NCI-H2196 treated with DMSO at 0.1 percent for 48 hours (cell line): ENCODE data around the gene KRT32.

ENCODE experiments used
- DNase-seq: peaks from one replicate; lab custom pipeline; 2025; ENCODE audit not compliant: unreplicated experiment; lab: John Stamatoyannopoulos, UW

KRT32 gene

GRCh38 chr17:41492771-41493170, 25.6 kb upstream of the KRT32 start:
- peak; percentile 12 for DNase-seq

GRCh38 chr17:41492351-41492750, 25.2 kb upstream of the KRT32 start:
- DNase-seq = no peak

GRCh38 chr17:41491476-41491875, 24.3 kb upstream of the KRT32 start:
- no peak for DNase-seq

- no peak for DNase-seq
These were observed 23.1 kb upstream of the KRT32 start for GRCh38 chr17:41490000-41490990.

GRCh38 chr17:41489531-41489930, 22.3 kb upstream of the KRT32 start, which contains the start of gene KRT36:
Gene KRT36 (minus strand): TSS chr17:41489910. CDS start chr17:41489864, 46 bp downstream.
- DNase-seq = no peak

GRCh38 chr17:41486809-41487530, 19.8 kb upstream of the KRT32 start:
- DNase-seq = no peak

GRCh38 chr17:41486316-41486715, 19.1 kb upstream of the KRT32 start:
- no peak for DNase-seq

- DNase-seq = no peak
These were observed 18.0 kb upstream of the KRT32 start for GRCh38 chr17:41484920-41485904.

GRCh38 chr17:41483991-41484826, 17.0 kb upstream of the KRT32 start:
- peak; percentile 10 for DNase-seq

GRCh38 chr17:41483531-41483930, 16.3 kb upstream of the KRT32 start:
- no peak for DNase-seq

GRCh38 chr17:41481036-41481435, 13.8 kb upstream of the KRT32 start, which contains the start of gene KRT35:
Gene KRT35 (minus strand): TSS chr17:41481151. CDS start chr17:41481097, 54 bp downstream.
- no peak for DNase-seq

- DNase-seq = no peak
These were observed 13.4 kb upstream of the KRT32 start for GRCh38 chr17:41480581-41480980.

- no peak for DNase-seq
These were observed 12.9 kb upstream of the KRT32 start for GRCh38 chr17:41480136-41480535.

- DNase-seq = no peak
These were observed 11.1 kb upstream of the KRT32 start for GRCh38 chr17:41478237-41478636.

- DNase-seq = no peak
These were observed 10.0 kb upstream of the KRT32 start for GRCh38 chr17:41476866-41477815.

- DNase-seq = no peak
These were observed 8.2 kb upstream of the KRT32 start for GRCh38 chr17:41475421-41475820.

- no peak for DNase-seq
These were observed 7.7 kb upstream of the KRT32 start for GRCh38 chr17:41474863-41475262.

GRCh38 chr17:41468346-41468745, 1.2 kb upstream of the KRT32 start:
- DNase-seq = no peak

GRCh38 chr17:41467561-41467960, 375 bp upstream of the KRT32 start:
- no peak for DNase-seq
